22Rv1 (cell line): ENCODE results near the gene C1orf21.

Experiments
- ZFX ChIP-seq: fragments of 450-650 bp; IDR thresholded peaks from 2 replicates; pipeline ENCODE4 v1.6.1; 2017; ENCODE audit warnings: antibody characterized with exemption, borderline replicate concordance
- TF ChIP-seq, protein P1 (sequence below): fragments of 450-650 bp; IDR thresholded peaks from 2 replicates; pipeline ENCODE4 v1.5.1; 2017; ENCODE audit warnings: mild to moderate bottlenecking

- TF ChIP-seq, protein P1, sequence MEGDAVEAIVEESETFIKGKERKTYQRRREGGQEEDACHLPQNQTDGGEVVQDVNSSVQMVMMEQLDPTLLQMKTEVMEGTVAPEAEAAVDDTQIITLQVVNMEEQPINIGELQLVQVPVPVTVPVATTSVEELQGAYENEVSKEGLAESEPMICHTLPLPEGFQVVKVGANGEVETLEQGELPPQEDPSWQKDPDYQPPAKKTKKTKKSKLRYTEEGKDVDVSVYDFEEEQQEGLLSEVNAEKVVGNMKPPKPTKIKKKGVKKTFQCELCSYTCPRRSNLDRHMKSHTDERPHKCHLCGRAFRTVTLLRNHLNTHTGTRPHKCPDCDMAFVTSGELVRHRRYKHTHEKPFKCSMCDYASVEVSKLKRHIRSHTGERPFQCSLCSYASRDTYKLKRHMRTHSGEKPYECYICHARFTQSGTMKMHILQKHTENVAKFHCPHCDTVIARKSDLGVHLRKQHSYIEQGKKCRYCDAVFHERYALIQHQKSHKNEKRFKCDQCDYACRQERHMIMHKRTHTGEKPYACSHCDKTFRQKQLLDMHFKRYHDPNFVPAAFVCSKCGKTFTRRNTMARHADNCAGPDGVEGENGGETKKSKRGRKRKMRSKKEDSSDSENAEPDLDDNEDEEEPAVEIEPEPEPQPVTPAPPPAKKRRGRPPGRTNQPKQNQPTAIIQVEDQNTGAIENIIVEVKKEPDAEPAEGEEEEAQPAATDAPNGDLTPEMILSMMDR = no peak
- TF ChIP-seq ZFX = no peak
Observed at GRCh38 chr1:184416481-184416880, 29.7 kb downstream of the C1orf21 start.
